HG02798 (cell line): ENCODE data around the gene SLC41A3.
"Not testable (repeated sequence)": the region's sequence is repeated elsewhere in the genome, so short reads cannot be mapped to it uniquely, and the experiment has no call there.

Experiments
- ATAC-seq: cut with Tn5 transposase; IDR thresholded peaks from one replicate; pipeline ENCODE4 v1.9.1; 2021; ENCODE audit warnings: mild to moderate bottlenecking; ENCODE audit not compliant: unreplicated experiment, poor library complexity

SLC41A3 gene

DNA sequence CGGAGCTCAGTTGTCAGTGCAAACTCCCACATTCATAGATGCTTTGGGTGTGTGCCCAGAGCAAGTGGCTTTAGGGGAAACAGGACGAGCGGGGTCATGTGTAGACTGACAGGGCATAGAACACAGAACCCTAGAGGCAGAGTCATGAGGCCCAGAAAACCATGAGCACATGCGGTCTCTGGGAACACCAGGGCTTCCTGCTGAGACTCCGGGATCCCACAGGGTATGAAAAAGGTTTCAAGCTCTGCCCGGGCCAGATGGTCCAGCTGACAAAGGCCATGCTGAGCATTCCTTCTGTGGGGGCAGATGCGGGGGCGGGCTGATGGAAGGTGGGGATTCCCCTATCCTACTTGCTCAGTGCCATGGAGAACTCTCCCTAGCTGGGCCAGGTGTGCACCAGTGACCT, 70.2 kb downstream of the SLC41A3 start:
- no peak for ATAC-seq

DNA sequence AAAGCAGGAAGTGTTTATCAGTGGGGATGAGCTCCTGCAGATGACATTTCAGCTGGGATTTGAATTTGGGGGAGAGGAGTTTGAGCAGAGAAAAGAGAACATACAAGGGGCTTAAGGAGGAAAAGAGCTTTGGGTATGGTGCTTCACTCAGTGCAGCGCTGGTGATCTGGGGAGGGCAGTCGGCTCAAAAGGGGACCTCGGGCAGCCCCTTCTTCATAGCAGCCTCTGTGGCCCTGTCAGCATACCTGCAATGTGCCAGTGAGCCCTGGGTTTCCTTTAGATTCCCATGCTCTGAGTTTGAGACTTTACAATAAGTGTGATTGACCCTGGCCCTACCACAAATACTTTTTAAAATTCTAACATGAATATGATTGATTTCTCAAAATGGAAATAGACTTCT, 74.7 kb downstream of the SLC41A3 start:
- ATAC-seq: no peak

DNA sequence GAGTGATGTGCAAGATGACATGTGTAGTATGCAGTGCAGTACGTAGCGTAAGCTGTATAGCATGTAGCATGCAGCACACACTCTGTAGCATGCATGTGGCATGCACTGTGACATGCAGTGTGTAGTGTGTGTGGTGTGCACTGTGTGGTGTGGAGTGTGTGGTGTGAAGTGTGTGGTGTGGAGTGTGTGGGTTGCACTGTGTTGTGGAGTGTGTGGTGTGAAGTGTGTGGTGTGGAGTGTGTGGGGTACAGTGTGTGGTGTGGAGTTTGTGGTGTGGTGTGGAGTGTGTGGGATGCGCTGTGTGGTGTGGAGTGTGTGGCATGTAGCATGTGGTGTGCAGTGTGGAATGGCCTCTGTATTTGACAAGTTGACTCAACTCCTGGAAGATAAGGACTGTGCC, 75.7 kb downstream of the SLC41A3 start:
- no peak for ATAC-seq

DNA sequence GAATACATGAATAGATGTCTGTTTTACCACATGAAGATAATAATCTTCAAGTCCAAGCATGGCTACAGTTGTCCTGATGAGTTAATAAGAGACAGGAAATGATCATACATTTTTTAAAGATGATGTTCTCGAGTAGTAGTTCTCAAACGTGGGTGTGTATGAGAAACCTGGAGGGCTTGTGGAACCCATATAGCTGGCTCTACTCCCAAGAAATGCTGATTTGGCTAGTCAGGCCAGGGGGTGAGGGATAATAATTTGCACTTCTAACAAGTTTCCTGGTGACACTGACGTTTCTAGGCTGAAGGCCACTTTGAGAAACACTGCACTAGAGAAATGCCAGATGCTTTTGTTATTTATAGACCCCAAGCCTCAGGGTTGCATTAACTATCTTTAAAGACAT, 78.0 kb downstream of the SLC41A3 start:
- no peak for ATAC-seq

DNA sequence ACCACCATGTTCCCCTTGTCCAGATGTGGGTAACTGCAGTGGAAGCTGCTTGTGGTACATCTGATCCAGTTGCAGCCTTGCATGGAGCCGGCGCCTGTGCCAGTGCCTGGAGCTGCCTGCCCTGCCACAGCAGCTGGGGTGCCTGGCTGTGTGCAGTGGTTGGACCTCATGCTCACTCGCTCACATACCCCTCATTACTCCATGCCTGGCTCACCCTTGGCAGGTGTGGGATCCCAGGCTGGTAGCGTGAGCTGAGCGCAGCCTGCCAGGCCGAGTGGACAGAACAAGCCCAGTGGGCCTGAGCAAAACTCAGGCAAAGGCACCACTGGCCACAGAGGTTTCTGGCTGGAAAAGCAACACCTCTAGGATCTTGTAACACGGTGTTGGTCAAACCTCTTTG, 79.2 kb downstream of the SLC41A3 start:
- no peak for ATAC-seq

DNA sequence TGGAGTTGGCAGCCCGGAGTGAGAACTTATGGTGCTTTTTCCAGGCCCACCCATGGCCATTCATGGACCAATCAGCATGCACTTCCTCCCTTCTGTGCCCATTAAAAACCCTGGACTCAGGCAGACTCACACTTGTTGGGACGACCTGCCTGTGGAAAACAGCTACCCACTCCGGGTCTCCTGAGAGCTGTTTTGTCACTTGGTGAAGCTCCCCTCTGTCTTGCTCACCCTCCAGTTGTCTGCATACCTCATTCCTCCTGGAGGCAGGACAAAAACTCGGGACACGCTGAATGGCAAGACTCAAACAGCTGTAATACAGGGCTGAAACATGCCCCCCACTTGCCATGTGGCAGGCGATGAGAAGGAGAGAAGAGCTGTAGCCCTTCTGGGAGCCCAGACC, 79.7 kb downstream of the SLC41A3 start:
- ATAC-seq: no peak

DNA sequence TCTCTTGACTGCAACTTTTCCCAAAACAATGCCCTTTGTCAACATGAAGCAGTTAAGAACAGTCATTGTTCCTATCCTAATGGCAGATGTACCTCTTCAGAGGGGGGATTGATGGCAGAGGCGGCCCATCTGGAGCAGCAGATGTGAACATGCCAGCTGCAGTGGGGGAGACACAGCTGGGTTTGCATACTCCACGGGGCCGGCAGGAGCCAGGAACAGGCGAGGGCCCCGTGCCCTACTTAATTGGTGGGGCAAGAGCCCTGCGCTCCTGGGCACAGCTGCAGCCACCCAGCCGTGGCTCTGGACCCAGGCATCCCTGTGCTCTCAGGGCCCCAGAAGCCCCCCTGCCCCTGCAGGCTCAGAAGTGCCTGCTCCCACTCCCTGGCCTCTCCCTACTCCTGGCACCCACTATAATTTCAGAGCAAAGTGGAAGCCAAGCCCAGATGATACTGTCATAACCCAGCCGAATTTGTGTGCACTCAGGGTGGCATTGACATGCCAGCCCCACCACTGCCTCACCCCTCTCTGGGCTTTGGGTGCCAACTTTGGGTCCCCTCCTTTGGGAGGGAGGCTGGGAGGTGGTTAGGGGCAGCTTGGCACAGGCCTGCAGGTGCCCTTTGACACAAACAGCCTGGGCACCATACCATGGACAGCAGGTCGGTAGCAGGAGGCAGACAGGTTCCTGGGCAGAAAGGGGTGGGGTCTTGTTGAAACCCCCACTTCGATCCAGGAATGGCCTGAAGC, 80.3 kb downstream of the SLC41A3 start:
- no peak for ATAC-seq

DNA sequence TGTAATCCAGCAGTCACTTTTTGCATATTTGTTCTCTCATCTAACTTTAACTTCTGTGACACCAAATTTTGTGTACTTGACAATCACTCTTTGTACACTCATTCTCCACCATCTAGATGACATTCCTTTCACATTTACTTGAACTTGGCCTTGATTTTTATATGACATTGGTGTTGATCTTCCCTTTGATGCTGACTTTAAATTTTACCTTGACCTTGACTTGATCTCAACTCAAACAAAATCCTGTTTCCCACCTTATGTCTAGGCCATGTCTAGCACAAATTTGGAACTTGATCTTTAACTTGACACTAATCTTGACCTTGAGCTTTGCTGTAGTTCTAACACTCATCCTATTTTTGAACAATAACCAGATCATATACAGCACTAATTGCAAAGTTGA, 81.7 kb downstream of the SLC41A3 start:
- ATAC-seq: no peak

DNA sequence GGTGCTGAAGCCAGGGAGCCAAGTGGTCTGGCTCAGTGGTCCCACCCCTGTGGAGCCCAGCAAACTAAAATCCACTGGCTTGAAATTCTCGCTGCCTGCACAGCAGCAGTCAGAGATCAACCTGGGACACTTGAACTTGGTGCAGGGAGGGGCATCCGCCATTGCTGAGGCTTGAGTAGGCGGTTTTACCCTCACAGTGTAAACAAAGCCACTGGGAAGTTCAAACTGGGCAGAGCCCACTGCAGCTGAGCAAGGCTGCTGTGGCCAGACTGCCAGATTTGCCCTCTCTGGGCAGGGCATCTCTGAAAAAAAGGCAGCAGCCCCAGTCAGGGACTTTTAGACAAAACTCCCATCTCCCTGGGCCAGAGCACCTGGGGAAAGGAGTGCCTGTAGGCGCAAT, 87.2 kb downstream of the SLC41A3 start:
- not testable (repeated sequence) for ATAC-seq

DNA sequence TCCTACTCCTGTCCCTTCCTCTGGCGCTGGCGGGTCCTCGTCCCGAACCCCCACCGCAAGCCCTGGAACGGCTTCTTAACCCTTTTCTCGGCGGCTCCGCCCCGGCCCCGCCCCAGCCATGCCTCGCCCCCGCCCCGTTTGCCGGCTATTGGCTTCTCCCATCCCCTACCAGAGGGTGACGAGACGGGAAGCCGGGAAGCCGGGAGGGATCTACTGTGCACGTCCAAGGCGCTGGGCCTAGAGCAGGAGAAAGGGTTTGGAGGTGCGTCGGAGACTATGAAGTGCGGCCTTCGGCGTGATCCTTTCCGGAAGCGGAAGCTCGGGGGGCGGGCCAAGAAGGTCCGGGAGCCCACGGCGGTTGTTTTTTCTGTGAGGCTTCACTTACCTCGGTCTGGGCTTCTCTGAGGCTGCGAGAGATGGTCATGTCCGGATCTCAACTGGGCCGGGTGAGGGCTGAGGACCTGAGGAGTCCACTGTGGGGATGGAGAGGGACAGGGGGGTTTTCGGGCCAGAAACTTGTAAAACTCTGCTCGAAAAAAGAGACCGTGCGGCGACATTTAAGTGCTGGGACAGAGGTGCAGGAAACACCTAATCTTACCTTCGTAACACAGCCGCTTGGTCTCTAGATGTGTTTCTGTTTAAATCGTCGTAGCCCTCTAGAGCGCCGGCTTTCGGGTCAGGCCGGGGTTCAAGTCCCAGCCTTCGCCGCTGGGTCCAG, 93.5 kb downstream of the SLC41A3 start:
- ATAC-seq: peak; percentile 92

DNA sequence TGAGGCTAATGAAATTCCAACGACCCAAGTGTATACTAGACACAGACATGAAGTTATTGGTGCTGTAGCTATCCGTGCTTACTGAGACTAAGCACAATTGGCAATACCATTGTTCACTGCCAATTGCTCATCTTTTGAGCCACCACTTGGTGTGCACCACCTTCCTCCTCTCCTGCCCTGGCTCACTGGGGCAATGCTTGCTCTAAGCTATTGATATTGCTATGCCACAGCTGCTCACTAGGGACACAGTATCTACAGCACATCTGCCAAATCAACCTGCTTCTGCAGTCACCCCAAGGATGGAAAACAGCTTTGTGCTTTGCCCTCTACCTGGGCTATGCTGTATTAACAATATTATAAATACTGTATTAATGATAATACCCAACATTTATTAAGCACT, 99.0 kb downstream of the SLC41A3 start:
- ATAC-seq: peak; percentile 55

DNA sequence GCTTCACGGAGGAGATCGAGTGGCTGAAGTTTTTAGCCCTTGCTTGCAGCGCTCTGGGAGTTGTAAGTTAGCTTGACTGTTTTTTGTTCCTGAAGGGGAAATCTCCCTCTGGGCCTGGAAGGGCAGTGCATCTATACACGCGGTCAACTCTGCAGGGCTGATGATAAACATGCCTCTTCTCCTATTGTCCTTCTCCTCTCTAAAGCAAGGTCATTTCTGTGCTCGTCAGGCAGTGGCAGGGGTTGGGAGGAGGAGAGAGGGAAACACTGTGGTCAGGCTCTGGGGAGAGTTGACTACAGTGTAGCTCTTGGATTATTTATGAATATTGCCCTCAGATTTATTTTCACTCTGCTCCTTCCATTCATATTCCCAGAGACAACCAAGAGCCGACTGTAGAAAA, 106.8 kb downstream of the SLC41A3 start:
- not testable (repeated sequence) for ATAC-seq

DNA sequence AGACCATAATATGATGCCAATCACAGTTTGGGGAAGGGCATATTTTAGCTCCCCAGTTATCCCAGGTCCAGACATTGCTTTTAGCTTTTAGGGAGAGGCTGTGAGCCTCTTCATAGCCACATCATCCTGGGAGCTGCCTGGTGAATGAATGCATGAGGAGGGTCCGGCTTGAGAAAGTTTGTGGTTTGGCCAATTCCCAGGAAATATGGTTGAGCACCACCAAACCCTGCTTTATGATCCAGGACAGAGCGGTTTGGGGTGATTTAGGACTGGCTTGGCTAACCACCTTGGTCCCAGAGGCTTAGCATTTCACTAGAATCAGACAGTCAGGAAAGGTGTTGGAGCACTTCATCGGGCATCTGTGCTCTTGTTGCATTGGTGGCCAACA, 107.9 kb downstream of the SLC41A3 start:
- not testable (repeated sequence) for ATAC-seq

DNA sequence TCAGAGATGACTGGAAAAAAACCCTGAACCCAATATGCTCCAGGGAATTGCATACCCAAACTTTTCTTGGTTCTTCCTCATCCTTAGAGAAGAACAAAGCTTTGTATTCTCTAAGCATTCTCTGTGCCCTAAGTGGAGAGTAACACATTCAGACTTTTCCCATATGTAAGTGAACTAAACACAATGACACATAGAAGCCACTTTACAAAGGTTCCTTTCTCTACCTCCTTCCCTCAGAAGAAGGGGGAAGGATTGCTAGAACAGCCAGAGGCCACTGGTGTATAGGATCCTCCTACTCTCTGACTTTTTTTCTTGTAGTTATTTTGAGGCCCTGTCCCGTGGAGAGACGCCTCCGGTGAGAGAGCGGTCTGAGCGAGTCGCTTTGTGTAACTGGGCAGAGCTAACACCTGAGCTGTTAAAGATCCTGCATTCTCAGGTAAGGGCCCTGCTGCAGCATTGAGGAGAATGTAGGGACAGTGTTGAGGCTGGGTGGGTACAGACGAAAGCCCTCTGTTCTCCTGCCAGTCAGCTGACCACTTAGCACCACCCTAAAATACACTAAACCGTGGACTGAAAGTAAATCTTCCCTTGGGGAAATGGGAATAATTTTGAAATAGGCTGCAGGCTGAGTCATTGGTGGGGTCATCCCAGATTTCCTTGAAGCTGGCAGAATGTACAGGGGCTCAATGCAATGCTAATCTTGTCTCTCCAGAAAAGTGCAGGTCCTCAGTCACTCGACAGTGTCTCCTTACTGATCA, 108.5 kb downstream of the SLC41A3 start:
- not testable (repeated sequence) for ATAC-seq

DNA sequence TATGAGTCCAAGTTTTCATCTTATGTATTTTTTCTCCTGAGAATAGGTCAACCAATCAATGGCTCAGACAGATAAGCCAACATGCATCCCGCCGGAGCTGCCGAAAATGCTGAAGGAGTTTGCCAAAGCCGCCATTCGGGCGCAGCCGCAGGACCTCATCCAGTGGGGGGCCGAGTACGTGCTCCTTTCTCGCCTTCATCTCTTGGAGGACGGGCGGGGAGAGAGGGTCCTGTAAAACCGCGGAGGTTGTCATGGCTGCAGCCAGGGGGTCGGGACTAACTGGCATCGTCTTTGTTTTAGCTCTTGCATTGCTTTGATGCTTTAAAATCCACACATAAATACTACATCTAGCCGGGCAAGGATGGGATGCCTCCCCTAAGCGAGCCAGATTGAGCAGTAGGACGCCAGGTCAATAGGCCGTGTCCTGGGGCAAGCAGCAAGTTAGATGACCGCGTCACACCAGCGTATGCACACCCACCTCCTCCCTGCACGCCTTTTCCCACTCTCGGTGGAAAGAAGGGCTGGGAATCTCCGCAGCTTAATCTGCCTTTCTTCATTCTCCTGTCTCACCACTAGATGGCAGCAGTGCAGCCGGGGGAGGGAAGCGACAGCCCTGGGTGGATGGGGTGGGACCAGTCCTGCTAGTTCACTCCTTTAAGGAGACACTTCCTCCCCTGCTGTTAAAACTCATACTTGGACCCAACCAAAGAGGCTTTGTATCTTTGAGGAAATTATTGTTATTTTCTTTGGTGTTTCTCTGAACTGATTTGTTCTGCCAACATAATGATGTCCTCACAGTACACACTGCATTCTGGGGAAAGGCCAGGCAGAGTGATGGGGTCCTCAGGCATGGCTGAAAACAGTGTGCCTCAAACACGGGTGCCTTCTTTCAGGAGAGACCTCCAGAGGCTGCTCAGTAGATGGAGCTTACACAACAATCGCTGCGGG, 111.7 kb downstream of the SLC41A3 start:
- ATAC-seq: peak; percentile 71

DNA sequence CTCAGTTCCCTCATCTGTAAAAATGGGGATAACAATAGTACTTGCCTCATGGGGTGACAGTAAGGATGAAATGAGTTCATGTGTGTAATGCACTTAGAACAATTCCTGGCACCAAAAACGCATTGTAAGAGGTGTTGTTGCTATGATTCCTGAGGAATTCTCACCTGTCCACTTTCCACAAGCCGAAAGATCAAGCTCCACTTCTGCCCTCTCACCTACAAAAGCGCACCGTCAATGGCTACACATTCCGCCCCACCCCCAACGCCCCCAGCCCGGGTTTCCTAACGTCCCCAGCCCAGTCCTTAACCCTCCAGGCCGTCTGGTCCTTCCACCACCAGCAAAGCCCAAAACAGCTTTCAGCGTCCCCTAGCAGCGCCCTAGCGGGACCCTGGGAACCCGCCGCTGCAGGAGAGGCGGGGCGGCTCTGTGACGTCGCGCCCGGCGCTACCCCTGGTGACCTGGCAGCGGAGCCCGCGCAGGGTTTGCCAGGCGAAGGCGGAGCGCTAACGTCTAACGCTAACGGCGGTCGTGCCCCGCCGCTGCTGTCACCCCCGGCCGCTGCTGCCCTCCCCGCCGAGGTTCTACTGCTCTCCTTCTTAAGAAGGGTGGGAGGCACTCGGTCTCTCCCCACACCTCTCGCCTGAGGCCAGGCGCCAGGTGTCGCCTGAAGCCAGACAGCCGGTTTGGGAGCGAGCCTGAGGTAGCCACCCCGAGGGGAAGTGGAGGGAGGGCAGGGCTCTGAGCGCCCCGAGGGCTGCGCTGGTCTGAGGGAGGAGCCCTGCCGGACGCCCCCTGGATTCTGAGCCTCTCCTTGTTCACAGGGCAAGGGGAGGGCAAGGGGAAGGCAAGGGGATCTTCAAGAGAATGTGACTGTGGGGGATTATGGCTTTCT, 115.0 kb downstream of the SLC41A3 start, which contains the start of gene ROPN1B:
TSS of gene ROPN1B (plus strand) at position 478 of the 892 bp plus-strand sequence. CDS start 2,877 bp downstream, outside the sequence.
- ATAC-seq: not testable (repeated sequence)

DNA sequence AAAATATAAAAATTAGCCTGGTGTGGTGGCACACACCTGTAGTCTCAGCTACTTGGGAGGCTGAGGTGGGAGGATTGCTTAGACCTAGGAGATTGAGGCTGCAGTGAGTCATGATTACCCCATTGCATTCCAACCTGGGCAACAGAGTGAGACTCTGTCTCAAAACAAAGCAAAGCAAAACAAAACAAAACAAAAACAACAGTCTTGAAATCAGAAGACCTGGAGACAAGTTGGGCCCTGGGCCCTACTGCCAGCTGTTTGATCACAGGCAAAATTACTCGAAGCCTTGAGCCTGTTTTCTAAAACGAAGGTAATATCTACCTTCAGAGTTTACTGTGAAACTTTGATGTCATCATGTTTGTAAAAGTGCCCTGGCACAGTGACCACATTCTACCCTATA, 115.8 kb downstream of the SLC41A3 start:
- not testable (repeated sequence) for ATAC-seq

DNA sequence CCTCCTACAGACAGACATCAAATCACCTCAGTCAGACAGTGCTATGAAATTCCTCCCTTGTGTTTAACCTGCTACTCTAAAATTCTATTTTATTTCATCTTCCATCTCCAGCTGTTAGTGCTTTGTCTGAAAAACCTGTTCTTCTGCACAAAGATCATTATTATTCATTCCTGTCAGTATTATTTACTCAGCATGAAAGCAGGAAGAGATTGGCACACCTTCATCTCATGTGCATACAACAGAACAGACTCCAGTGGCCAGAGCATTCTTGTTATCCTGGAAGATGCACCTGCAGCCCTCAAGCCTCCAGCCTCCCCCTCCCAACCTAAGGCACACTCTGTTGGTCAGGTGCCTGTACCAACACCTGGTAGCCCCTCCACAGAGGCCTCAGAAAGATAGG, 116.8 kb downstream of the SLC41A3 start:
- ATAC-seq: no peak

DNA sequence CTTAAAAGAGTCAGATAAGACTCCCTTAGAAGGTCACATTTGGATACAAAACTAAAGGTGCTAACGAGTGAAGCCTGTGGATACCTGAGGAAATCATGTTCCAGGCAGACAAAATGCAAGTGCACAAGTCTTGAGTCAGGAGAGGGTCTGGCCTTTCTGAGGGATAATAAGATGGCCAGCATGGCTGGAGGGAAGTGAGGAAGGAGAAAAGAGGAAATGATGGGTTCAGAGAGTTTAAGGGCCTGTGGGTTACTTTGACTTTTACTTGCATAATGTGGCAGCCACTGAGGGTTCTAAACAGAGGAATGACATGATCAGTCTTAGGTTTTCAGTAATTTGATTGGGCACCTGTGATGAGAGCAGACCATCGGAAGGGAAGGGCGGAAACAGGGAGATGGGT, 118.4 kb downstream of the SLC41A3 start:
- no peak for ATAC-seq
